ENCODE measurements around the gene EEF1AKMT3.

The EEF1AKMT3 gene

DNA sequence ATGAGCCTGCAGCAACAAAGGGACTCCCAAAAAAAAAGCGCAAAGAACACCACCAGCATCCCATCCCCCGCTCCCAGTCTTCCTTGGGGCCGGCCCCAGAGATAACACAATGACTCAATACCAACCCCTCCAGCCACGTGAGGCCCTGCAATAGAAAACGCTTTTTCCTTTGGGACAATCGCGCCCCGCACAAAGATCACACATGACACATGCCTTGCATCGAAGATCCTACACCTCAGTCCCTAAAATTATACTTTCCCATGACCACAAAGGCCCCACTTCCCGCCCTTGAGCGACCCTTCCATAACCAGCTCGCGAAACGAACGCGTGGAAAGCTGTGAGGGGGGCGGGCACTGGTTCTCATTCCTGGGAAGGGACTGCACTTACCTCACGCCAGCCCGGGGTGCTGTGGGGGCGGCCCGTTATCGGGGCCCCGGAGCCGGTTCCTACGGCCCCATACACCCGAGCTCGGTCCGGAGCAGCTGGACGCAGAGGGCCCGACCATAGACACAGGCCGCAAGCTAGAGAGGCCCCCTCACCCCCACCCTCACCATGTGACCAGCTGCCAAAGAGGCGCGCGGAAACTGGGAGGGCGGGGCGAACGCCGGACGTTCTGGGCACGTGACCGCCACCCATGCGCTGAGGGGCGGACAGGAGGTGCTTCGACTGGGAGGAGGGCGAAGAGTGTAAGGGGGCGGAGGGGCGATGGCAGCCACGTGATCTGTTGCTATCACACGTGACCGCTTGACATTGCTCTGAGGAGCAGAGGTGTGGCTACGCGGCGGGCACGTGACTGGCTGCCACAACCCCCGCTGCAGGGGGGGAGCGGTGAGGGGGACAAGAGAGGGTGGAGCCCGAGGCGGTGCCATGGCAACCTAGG lies 20.4 kb upstream of the EEF1AKMT3 start, which contains the start of gene CDK4:
CDK4 (minus strand) TSS at position 523 of the 880 bp plus-strand sequence. CDS start 593 bp downstream, outside the sequence.
- peak; percentile 100 for DNase-seq (ENCODE audit: low read depth, low spot score)
- TF ChIP-seq, protein P1, sequence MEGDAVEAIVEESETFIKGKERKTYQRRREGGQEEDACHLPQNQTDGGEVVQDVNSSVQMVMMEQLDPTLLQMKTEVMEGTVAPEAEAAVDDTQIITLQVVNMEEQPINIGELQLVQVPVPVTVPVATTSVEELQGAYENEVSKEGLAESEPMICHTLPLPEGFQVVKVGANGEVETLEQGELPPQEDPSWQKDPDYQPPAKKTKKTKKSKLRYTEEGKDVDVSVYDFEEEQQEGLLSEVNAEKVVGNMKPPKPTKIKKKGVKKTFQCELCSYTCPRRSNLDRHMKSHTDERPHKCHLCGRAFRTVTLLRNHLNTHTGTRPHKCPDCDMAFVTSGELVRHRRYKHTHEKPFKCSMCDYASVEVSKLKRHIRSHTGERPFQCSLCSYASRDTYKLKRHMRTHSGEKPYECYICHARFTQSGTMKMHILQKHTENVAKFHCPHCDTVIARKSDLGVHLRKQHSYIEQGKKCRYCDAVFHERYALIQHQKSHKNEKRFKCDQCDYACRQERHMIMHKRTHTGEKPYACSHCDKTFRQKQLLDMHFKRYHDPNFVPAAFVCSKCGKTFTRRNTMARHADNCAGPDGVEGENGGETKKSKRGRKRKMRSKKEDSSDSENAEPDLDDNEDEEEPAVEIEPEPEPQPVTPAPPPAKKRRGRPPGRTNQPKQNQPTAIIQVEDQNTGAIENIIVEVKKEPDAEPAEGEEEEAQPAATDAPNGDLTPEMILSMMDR (IDR thresholded peaks at IDR 0.05; ENCODE audit: low read depth, low read length) = no peak
- in situ Hi-C loops (cut with HindIII; ENCODE audit: low sequenced_read_pairs) = no loop called here
- peak within 1 kb of the TSS; percentile 94 for H3K4me3 ChIP-seq (ENCODE audit: low read depth, low read length)

DNA sequence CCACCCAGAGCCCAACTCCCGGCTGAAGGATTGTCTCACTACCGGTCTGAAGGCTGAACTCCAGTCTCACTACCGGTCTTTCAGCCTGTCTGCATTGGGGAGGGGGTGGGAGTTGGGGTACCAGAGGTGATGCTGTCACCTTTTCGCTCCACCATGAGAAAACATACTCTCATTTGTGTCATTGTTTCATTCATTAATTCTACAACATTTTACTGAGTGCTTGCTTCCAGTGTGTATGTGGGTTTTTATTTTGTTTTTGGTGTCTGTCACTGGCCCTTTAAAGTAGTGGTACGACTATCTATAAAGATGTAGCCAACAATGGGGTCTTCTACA lies 19.8 kb upstream of the EEF1AKMT3 start:
- H3K4me3 ChIP-seq (ENCODE audit: low read depth, low read length) = peak overlapping the region; percentile 23
- TF ChIP-seq, protein P1 (IDR thresholded peaks at IDR 0.05; ENCODE audit: low read depth, low read length) = no peak
- DNase-seq (ENCODE audit: low read depth, low spot score) = no peak
- in situ Hi-C loops (cut with HindIII; ENCODE audit: low sequenced_read_pairs) = no loop called here

DNA sequence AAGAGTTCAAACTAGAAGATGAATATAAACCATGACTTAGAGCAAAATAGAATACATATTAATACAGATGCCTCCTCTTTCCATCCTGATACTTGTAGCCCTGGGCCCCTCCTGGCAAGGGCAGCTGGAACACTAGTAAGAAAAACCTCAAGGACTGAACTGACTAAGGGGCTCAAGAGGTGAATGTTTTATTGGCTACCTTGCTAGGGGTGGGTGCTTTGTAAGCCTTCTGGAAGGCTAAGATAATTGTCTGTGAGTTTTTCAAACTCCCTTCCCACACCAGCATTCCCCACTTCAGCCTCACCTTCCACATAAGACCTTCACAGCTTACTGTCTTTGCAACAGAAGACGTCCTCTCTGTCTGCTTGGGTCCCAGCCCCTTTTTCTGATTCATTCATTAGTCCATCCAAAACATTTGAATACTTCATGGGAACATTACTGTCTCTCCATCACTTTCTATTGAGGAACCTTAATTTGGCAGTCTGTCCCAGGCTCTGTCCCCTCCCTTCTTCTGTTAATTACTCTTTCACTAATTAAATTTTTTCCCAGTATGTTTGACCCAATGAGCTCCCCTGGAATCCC lies 18.6 kb upstream of the EEF1AKMT3 start:
- TF ChIP-seq, protein P1 (IDR thresholded peaks at IDR 0.05; ENCODE audit: low read depth, low read length) = no peak
- in situ Hi-C loops (cut with HindIII; ENCODE audit: low sequenced_read_pairs) = no loop called here
- no peak for DNase-seq (ENCODE audit: low read depth, low spot score)

DNA sequence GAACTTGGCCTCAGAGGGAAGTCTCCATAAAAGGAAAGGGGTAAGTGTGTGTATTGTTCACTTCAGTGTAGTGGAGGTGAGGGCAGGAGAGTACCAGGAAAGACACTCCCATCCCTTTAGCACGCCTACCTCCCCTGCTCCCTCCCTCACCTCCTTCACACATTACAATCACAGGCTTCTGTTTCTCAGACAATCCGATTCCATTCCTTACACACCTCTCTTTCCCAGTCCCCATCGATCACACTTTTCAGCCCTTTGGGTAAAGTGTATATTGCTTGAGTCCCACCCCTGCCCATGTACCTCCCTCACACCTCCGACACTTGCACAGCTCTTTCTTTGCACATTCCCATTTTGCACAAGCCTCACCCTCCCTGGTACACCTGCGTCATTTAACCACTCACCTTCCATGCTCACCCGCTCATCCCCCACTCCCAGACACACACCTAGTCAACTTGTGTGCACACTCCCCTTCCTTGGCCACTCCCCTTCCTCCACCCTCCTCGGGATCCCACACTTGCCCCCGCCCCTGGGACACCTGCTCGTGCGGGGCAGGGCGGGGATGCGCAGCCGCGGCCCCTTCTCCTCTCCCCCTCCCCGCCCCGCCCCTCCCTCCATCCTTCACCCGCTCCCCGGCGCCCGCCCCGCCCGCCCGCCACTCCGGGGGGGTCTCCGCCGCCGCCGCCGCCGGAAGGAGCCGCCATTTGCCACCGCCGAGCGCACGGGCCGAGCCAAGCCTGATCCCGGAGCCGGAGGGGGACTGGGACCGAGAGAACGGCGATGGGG lies 17.8 kb upstream of the EEF1AKMT3 start, which contains the start of gene MARCHF9:
MARCHF9 (plus strand) TSS at position 693 of the 783 bp plus-strand sequence. CDS start 426 bp downstream, outside the sequence.
- peak within 1 kb of the TSS; percentile 46 for H3K4me3 ChIP-seq (ENCODE audit: low read depth, low read length)
- TF ChIP-seq, protein P1 (IDR thresholded peaks at IDR 0.05; ENCODE audit: low read depth, low read length) = no peak
- in situ Hi-C loops (cut with HindIII; ENCODE audit: low sequenced_read_pairs) = no loop called here
- no peak for DNase-seq (ENCODE audit: low read depth, low spot score)

More for the DNA sequence above, 18.6 kb upstream of the EEF1AKMT3 start:
- no peak overlapping the region for H3K4me3 ChIP-seq (ENCODE audit: low read depth, low read length)

DNA sequence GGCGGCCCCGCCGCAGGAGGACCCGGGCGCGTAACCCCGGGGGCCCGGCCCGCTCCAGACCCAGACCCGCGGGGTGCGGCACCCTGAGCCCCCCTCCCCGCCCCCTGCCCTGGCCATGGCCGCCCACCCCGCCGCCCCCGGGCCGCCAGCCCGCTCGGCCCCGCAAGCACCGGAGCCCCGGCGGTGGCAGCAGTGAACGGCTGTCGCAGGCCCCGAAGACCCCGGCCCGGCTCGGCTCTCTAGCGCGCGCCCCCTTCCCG lies 17.3 kb upstream of the EEF1AKMT3 start:
- in situ Hi-C loops (cut with HindIII; ENCODE audit: low sequenced_read_pairs) = no loop called here

More for the DNA sequence above, 17.3 kb upstream of the EEF1AKMT3 start:
- TF ChIP-seq, protein P1 (IDR thresholded peaks at IDR 0.05; ENCODE audit: low read depth, low read length) = no peak
- DNase-seq (ENCODE audit: low read depth, low spot score) = no peak
- H3K4me3 ChIP-seq (ENCODE audit: low read depth, low read length) = peak overlapping the region; percentile 46

Measured in astrocyte of the spinal cord (primary cell).